Neural cell (in vitro differentiated cells): Measurements from ENCODE around the gene KCNJ5. TPM values are rescaled to one million over a fixed set of nuclear protein-coding genes. Genes with fewer than 3 reads are reported as not detected.

Experiments used
- H2AFZ ChIP-seq: fragments of 200-600, 300-800 bp; sonication (generic), shearing (Covaris generic); 2 replicates; pipeline ENCODE4 v1.6.0; 2014; ENCODE audit warnings: low read depth, mild to moderate bottlenecking, antibody characterized with exemption, low read length, moderate library complexity
- H3F3A ChIP-seq: fragments of 200-600 bp; shearing (Covaris generic); 2 replicates; pipeline ENCODE4 v1.6.1; 2016; ENCODE audit warnings: mild to moderate bottlenecking, moderate library complexity, mixed read lengths, antibody characterized with exemption, low read length; ENCODE audit not compliant: insufficient read depth, poor library complexity, severe bottlenecking
- H3K27ac ChIP-seq: fragments of 200-600, 300-800 bp; sonication (generic), shearing (Covaris generic); 2 replicates; pipeline ENCODE4 v1.5.1; 2014; ENCODE audit warnings: mild to moderate bottlenecking, low read length, moderate library complexity
- H3K27me3 ChIP-seq: fragments of 300-800, 200-600 bp; sonication (generic), shearing (Covaris generic); 2 replicates; pipeline ENCODE4 v1.6.0; 2014; ENCODE audit warnings: mild to moderate bottlenecking, low read depth, low read length, moderate library complexity; ENCODE audit not compliant: insufficient read depth
- H3K36me3 ChIP-seq: fragments of 300-800, 200-600 bp; sonication (generic), shearing (Covaris generic); 2 replicates; pipeline ENCODE4 v1.5.1; 2014; ENCODE audit warnings: mild to moderate bottlenecking, antibody characterized with exemption, low read length, moderate library complexity; ENCODE audit not compliant: insufficient read depth
- H3K4me2 ChIP-seq: fragments of 300-800, 200-600 bp; sonication (generic), shearing (Covaris generic); 2 replicates; pipeline ENCODE4 v1.6.0; 2014; ENCODE audit warnings: mild to moderate bottlenecking, low read length
- H3K4me3 ChIP-seq: fragments of 300-800, 200-600 bp; sonication (generic), shearing (Covaris generic); 2 replicates; pipeline ENCODE4 v1.5.1; 2014; ENCODE audit warnings: mild to moderate bottlenecking, low read length, moderate library complexity
- H3K79me2 ChIP-seq: fragments of 200-600 bp; shearing (Covaris generic); replicated peaks from 2 replicates; pipeline ENCODE4 v1.6.0; 2014; ENCODE audit warnings: mild to moderate bottlenecking, low read length, moderate library complexity; ENCODE audit not compliant: insufficient read depth
- H3K9ac ChIP-seq: fragments of 300-800, 200-600 bp; sonication (generic), shearing (Covaris generic); 2 replicates; pipeline ENCODE4 v1.6.1; 2016; ENCODE audit warnings: mild to moderate bottlenecking, low read length, mixed read lengths
- H3K9me2 ChIP-seq: fragments of 200-600 bp; shearing (Covaris generic); 2 replicates; pipeline ENCODE4 v1.6.1; 2016; ENCODE audit warnings: mild to moderate bottlenecking, low read length, mixed read lengths; ENCODE audit not compliant: insufficient read depth
- H3K9me3 ChIP-seq: fragments of 200-600, 300-800 bp; sonication (generic), shearing (Covaris generic); 2 replicates; pipeline ENCODE4 v1.6.1; 2016; ENCODE audit warnings: mild to moderate bottlenecking, mixed run types, low read length, moderate library complexity, mixed read lengths
- H4K20me1 ChIP-seq: fragments of 200-600 bp; shearing (Covaris generic); 2 replicates; pipeline ENCODE4 v1.6.1; 2016; ENCODE audit warnings: mild to moderate bottlenecking, mixed run types; ENCODE audit not compliant: insufficient read depth
- EP300 ChIP-seq: fragments of 450-650 bp; conservative IDR thresholded peaks from 2 replicates; pipeline ENCODE4 v1.6.1; 2014; ENCODE audit warnings: antibody characterized with exemption, mild to moderate bottlenecking, moderate library complexity; ENCODE audit not compliant: poor library complexity, severe bottlenecking
- EZH2 ChIP-seq: fragments of 200-600, 300-800 bp; shearing (Covaris generic), sonication (generic); IDR thresholded peaks from 2 replicates; pipeline ENCODE4 v1.6.1; 2014; ENCODE audit warnings: antibody characterized with exemption, low read length, borderline replicate concordance, mild to moderate bottlenecking; ENCODE audit not compliant: insufficient read depth, poor library complexity, severe bottlenecking
- MXI1 ChIP-seq: fragments of 450-650 bp; conservative IDR thresholded peaks from 2 replicates; pipeline ENCODE4 v1.6.1; 2014; ENCODE audit warnings: antibody characterized with exemption, mild to moderate bottlenecking; ENCODE audit not compliant: poor library complexity, severe bottlenecking
- POLR2AphosphoS5 ChIP-seq: IDR thresholded peaks from 2 replicates; pipeline ENCODE4 v1.6.1; 2012
- RAD21 ChIP-seq: fragments of 450-650 bp; conservative IDR thresholded peaks from 2 replicates; pipeline ENCODE4 v1.6.1; 2014; ENCODE audit warnings: antibody characterized with exemption, mild to moderate bottlenecking, moderate library complexity
- SMC3 ChIP-seq: fragments of 450-650 bp; conservative IDR thresholded peaks from 2 replicates; pipeline ENCODE4 v1.6.1; 2014; ENCODE audit warnings: antibody characterized with exemption, mild to moderate bottlenecking, moderate library complexity; ENCODE audit not compliant: poor library complexity
- TAF1 ChIP-seq: IDR thresholded peaks from 2 replicates; pipeline ENCODE4 v1.6.1; 2012; ENCODE audit warnings: low read depth
- polyA plus RNA-seq: library from polyadenylated mRNA; depleted of rRNA; stranded (reverse); fragments of >200 nt; gene quantifications from 2 replicates; pipeline ENCODE4 v1.2.3, GENCODE V29; 2014
- TF ChIP-seq, protein P1 (sequence below): IDR thresholded peaks from 2 replicates; pipeline ENCODE4 v1.6.1; 2012; ENCODE audit warnings: borderline replicate concordance
- TF ChIP-seq, protein P2 (sequence below): fragments of 450-650 bp; IDR thresholded peaks from 2 replicates; pipeline ENCODE4 v1.5.1; 2014; ENCODE audit warnings: antibody characterized with exemption, mild to moderate bottlenecking, moderate library complexity; ENCODE audit not compliant: poor library complexity, severe bottlenecking

The KCNJ5 gene
- polyA plus RNA-seq, 1 donor from 2014 or later = 1.1 TPM

DNA sequence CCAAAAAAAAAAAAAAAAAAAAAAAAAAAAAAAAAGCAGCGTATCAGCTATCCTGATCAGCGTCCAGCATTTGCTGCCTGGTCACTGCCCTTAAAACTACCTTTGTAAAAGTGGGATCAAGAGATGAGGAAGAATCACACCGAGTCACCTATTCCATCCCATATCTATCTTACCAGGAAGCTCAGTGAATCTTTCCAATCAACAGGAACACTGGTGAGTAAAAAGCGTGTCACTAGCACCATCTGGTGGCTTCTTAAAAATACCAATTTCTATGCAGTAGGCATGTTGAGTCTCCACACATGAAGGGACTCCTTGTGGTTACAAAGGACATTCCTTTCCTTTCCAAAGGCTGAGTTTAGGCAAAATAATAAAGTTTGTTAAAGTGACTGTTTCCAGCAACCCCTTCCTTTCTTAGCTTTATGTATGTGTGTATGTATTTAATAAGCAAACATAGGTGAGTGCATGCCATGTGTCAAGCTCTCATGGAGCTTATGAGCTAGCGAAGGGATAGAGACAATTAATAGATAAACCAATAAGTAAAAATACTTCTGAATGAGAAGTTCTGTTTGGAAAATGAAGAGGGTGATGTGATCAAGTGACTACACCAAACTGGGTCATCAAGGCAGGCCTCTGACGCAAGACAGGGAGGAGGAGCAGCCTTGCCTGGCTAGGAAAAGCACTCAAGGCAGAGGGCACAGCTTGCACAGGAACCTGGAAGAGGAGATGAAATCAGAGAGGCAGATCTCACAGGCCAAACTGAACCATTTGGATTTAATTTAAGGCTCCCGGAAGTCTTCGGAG, 65.4 kb downstream of the KCNJ5 start:
- no peak for TF ChIP-seq EP300
- TF ChIP-seq, protein P1, sequence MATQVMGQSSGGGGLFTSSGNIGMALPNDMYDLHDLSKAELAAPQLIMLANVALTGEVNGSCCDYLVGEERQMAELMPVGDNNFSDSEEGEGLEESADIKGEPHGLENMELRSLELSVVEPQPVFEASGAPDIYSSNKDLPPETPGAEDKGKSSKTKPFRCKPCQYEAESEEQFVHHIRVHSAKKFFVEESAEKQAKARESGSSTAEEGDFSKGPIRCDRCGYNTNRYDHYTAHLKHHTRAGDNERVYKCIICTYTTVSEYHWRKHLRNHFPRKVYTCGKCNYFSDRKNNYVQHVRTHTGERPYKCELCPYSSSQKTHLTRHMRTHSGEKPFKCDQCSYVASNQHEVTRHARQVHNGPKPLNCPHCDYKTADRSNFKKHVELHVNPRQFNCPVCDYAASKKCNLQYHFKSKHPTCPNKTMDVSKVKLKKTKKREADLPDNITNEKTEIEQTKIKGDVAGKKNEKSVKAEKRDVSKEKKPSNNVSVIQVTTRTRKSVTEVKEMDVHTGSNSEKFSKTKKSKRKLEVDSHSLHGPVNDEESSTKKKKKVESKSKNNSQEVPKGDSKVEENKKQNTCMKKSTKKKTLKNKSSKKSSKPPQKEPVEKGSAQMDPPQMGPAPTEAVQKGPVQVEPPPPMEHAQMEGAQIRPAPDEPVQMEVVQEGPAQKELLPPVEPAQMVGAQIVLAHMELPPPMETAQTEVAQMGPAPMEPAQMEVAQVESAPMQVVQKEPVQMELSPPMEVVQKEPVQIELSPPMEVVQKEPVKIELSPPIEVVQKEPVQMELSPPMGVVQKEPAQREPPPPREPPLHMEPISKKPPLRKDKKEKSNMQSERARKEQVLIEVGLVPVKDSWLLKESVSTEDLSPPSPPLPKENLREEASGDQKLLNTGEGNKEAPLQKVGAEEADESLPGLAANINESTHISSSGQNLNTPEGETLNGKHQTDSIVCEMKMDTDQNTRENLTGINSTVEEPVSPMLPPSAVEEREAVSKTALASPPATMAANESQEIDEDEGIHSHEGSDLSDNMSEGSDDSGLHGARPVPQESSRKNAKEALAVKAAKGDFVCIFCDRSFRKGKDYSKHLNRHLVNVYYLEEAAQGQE = no peak
- no peak for TF ChIP-seq EZH2
- peak; percentile 95 for TF ChIP-seq RAD21
- TF ChIP-seq, protein P2, sequence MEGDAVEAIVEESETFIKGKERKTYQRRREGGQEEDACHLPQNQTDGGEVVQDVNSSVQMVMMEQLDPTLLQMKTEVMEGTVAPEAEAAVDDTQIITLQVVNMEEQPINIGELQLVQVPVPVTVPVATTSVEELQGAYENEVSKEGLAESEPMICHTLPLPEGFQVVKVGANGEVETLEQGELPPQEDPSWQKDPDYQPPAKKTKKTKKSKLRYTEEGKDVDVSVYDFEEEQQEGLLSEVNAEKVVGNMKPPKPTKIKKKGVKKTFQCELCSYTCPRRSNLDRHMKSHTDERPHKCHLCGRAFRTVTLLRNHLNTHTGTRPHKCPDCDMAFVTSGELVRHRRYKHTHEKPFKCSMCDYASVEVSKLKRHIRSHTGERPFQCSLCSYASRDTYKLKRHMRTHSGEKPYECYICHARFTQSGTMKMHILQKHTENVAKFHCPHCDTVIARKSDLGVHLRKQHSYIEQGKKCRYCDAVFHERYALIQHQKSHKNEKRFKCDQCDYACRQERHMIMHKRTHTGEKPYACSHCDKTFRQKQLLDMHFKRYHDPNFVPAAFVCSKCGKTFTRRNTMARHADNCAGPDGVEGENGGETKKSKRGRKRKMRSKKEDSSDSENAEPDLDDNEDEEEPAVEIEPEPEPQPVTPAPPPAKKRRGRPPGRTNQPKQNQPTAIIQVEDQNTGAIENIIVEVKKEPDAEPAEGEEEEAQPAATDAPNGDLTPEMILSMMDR = peak; percentile 94
- no peak for TF ChIP-seq MXI1
- no peak for TF ChIP-seq TAF1
- TF ChIP-seq POLR2AphosphoS5 = no peak
- TF ChIP-seq SMC3 = peak; percentile 98
- no peak overlapping the region for H3K4me2 ChIP-seq
- peaks cover 10% of the 10 kb centered on the region for H3K36me3 ChIP-seq
- no peak overlapping the region for H3K9ac ChIP-seq
- no peak overlapping the region for H3K27ac ChIP-seq
- no peaks in the 10 kb centered on the region for H3K79me2 ChIP-seq
- H3K9me3 ChIP-seq = no peaks in the 10 kb centered on the region
- H4K20me1 ChIP-seq = no peaks in the 10 kb centered on the region
- H3K9me2 ChIP-seq = no peaks in the 10 kb centered on the region
- H3F3A ChIP-seq = no peaks in the 10 kb centered on the region
- no peak overlapping the region for H3K4me3 ChIP-seq
- H3K27me3 ChIP-seq = no peaks in the 10 kb centered on the region
- no peak overlapping the region for H2AFZ ChIP-seq

DNA sequence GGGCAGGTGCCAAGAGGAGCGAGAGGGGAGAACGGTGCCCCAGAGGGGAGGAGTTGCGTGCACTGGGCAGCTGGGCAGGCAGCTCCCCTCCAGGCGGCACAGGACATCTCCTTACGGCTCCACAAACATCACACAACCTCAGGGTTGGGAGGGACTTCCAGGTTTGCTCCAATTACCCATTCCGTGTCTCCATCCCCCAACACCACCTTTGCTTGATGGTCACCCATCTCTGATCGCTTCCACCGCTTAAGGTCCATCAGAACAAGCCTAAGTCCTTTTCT, 66.0 kb downstream of the KCNJ5 start:
- Histone ChIP-seq H4K20me1 (no peaks in the 10 kb centered on the region), H3K36me3 (peaks cover 10% of the 10 kb centered on the region), H3K4me3 (no peak overlapping the region), H3K4me2 (no peak overlapping the region), H3K27me3 (no peaks in the 10 kb centered on the region), H3K9me2 (no peaks in the 10 kb centered on the region), H3K27ac (no peak overlapping the region), H3K9me3 (no peaks in the 10 kb centered on the region), H3F3A (no peaks in the 10 kb centered on the region), H2AFZ (no peak overlapping the region), H3K79me2 (no peaks in the 10 kb centered on the region), H3K9ac (no peak overlapping the region)
- TF ChIP-seq, protein P2 = no peak
- TF ChIP-seq RAD21 (no peak), MXI1 (no peak), TAF1 (no peak), EZH2 (no peak), SMC3 (no peak), EP300 (no peak), POLR2AphosphoS5 (no peak)
- TF ChIP-seq, protein P1 = no peak
